ENCODE measurements around the gene RAB34.

GRCh38 chr17:28685366-28685765 is 32.3 kb downstream of the RAB34 start:
- no peak for TF ChIP-seq CTCF (conservative IDR thresholded peaks at IDR 0.05; ENCODE audit: low read length)
- TF ChIP-seq EZH2phosphoT487 (IDR thresholded peaks at IDR 0.05; ENCODE audit: borderline replicate concordance), result no peak
